Calu3 (cell line): Measurements from ENCODE around the gene MROH7. TPM values are rescaled to one million over a fixed set of nuclear protein-coding genes. Genes with fewer than 3 reads are reported as not detected.

ENCODE experiments used
- BruUV-seq: library from RNA; stranded (reverse); fragments of 400-500 nt; replicated peaks from 2 replicates; lab custom pipeline; 2021; lab: Mats Ljungman, UMichigan
- CTCF ChIA-PET: fragments of 300-600 bp; sonication (Branson Sonifier 250); formaldehyde crosslinking; loops from one replicate; lab custom pipeline; 2022; ENCODE audit warnings: antibody characterized with exemption; lab: Charles Lee
- DNase-seq: peaks from one replicate; pipeline ENCODE4 v3.0.0; 2022
- H3K27ac Mint-ChIP-seq: one replicate; pipeline ENCODE4 v1.8.0; 2022; ENCODE audit warnings: mixed read lengths; ENCODE audit not compliant: unreplicated experiment
- H3K27me3 Mint-ChIP-seq: one replicate; pipeline ENCODE4 v1.8.0; 2022; ENCODE audit warnings: mixed read lengths; ENCODE audit not compliant: unreplicated experiment
- H3K36me3 Mint-ChIP-seq: one replicate; pipeline ENCODE4 v1.8.0; 2022; ENCODE audit warnings: mild to moderate bottlenecking, moderate library complexity, mixed read lengths; ENCODE audit not compliant: insufficient read depth, unreplicated experiment
- H3K4me1 Mint-ChIP-seq: one replicate; pipeline ENCODE4 v1.8.0; 2022; ENCODE audit warnings: mild to moderate bottlenecking, low read depth, mixed read lengths; ENCODE audit not compliant: unreplicated experiment
- H3K4me3 Mint-ChIP-seq: one replicate; pipeline ENCODE4 v1.8.0; 2022; ENCODE audit warnings: mild to moderate bottlenecking, low read depth, moderate library complexity, mixed read lengths; ENCODE audit not compliant: unreplicated experiment
- H3K9me3 Mint-ChIP-seq: one replicate; pipeline ENCODE4 v1.8.0; 2022; ENCODE audit warnings: low read depth, mixed read lengths; ENCODE audit not compliant: unreplicated experiment
- CTCF ChIP-seq: fragments of 200-600 bp; IDR thresholded peaks from one replicate; pipeline ENCODE4 v1.8.0; 2022; ENCODE audit warnings: antibody characterized with exemption; ENCODE audit not compliant: unreplicated experiment
- intact Hi-C: fragments of 100-400 bp; cut with micrococcal nuclease; formaldehyde crosslinking; loops from one replicate; pipeline ENCODE4 v1.10.0; 2022; ENCODE audit not compliant: unreplicated experiment
- total RNA-seq: library from RNA; stranded (reverse); gene quantifications from 2 replicates; pipeline ENCODE4 v1.2.3, GENCODE V29; 2022

Gene MROH7
- total RNA-seq, 1 experiment from 2014 or later: 0.71 TPM

- no peaks in the 10 kb centered on the region for H3K9me3 Mint-ChIP-seq
- H3K4me3 Mint-ChIP-seq: no peak overlapping the region
- no peak for TF ChIP-seq CTCF
- no peak for DNase-seq
- H3K27me3 Mint-ChIP-seq: peaks cover 18% of the 10 kb centered on the region
- no TSS peak for BruUV-seq
- H3K36me3 Mint-ChIP-seq: no peaks in the 10 kb centered on the region
- no peak overlapping the region for H3K27ac Mint-ChIP-seq
- intact Hi-C loops: no loop called here
- H3K4me1 Mint-ChIP-seq: no peaks in the 10 kb centered on the region
- CTCF ChIA-PET: no interaction called here
Measured at GRCh38 chr1:54750596-54750995, 109.0 kb downstream of the MROH7 start.

GRCh38 chr1:54751426-54751825 is 109.8 kb downstream of the MROH7 start:
- CTCF ChIA-PET: no interaction called here
- no peaks in the 10 kb centered on the region for H3K9me3 Mint-ChIP-seq
- no peaks in the 10 kb centered on the region for H3K36me3 Mint-ChIP-seq
- BruUV-seq: no TSS peak
- peaks cover 18% of the 10 kb centered on the region for H3K27me3 Mint-ChIP-seq
- H3K27ac Mint-ChIP-seq: no peak overlapping the region
- H3K4me1 Mint-ChIP-seq: no peaks in the 10 kb centered on the region
- no peak for TF ChIP-seq CTCF
- intact Hi-C loops: no loop called here
- no peak for DNase-seq
- no peak overlapping the region for H3K4me3 Mint-ChIP-seq

- Mint-ChIP-seq H3K36me3 (no peaks in the 10 kb centered on the region), H3K4me1 (no peaks in the 10 kb centered on the region), H3K9me3 (no peaks in the 10 kb centered on the region), H3K4me3 (no peak overlapping the region), H3K27ac (no peak overlapping the region), H3K27me3 (no peaks in the 10 kb centered on the region)
- no peak for TF ChIP-seq CTCF
- no peak for DNase-seq
- BruUV-seq: no TSS peak
- CTCF ChIA-PET: no interaction called here
- intact Hi-C loops: no loop called here
Measured at GRCh38 chr1:54754045-54754444, 112.5 kb downstream of the MROH7 start.

GRCh38 chr1:54754486-54755285 is 113.1 kb downstream of the MROH7 start:
- Mint-ChIP-seq H3K27me3 (no peaks in the 10 kb centered on the region), H3K9me3 (no peaks in the 10 kb centered on the region), H3K27ac (no peak overlapping the region), H3K4me1 (no peaks in the 10 kb centered on the region), H3K36me3 (no peaks in the 10 kb centered on the region), H3K4me3 (no peak overlapping the region)
- no peak for DNase-seq
- no peak for TF ChIP-seq CTCF
- CTCF ChIA-PET: interaction anchor here (1.2 kb wide), 1 partner anchor 29 kb away, joined by 3 read pairs; no protein-coding TSS in a partner anchor
- BruUV-seq: no TSS peak
- intact Hi-C loops: no loop called here
